Endometrial microvascular endothelial cells (primary cell): ENCODE results near the gene PYGM. TPM values are rescaled to one million over a fixed set of nuclear protein-coding genes. Genes with fewer than 3 reads are reported as not detected.

ENCODE experiments used
- in situ Hi-C: cut with HindIII; loops from 2 replicates; pipeline ENCODE4 v1.10.0; 2017; ENCODE audit warnings: low sequenced_read_pairs, low pct_unique_long_range_greater_than_20kb; ENCODE audit errors: inconsistent ontology term
- total RNA-seq: library from RNA; depleted of rRNA; stranded (reverse); fragments of >200 nt; gene quantifications from one replicate; pipeline ENCODE4 v1.2.3, GENCODE V29; 2015; ENCODE audit errors: inconsistent ontology term

PYGM gene
- total RNA-seq, 1 donor from 2014 or later: not detected

DNA sequence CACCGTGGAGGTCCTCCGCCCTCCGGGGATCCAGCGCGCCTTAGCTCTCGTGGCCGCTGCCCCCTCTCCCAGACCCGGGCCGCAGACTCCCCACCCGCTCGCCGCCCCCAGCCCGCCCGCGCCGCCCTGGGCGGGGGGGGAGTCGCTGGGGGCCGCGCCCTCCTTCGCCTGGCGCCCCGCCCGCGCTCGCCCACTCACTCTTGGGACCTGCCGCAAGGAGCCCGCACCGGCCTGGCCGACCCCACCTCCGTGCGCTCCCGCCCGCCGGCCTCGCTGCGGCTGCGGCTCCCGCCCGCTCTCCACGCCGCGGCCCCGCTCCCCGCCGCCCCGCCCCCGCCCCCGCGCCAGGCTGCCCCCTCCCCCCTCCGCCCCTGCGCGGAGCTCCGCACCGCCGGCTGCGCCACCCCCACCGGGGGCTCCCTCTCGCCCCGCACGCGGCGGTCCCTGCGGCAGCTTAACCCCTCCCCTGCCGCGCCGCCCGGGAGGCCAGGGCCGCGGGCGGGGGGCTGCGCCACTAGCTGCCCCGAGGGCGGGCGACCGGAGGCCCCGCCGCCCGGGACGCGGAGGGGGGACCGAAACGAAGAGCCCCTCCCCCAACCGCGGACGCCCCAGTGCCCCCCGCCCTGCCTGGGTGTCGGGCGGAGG is 15.1 kb downstream of the PYGM start:
- in situ Hi-C loops: no loop called here

DNA sequence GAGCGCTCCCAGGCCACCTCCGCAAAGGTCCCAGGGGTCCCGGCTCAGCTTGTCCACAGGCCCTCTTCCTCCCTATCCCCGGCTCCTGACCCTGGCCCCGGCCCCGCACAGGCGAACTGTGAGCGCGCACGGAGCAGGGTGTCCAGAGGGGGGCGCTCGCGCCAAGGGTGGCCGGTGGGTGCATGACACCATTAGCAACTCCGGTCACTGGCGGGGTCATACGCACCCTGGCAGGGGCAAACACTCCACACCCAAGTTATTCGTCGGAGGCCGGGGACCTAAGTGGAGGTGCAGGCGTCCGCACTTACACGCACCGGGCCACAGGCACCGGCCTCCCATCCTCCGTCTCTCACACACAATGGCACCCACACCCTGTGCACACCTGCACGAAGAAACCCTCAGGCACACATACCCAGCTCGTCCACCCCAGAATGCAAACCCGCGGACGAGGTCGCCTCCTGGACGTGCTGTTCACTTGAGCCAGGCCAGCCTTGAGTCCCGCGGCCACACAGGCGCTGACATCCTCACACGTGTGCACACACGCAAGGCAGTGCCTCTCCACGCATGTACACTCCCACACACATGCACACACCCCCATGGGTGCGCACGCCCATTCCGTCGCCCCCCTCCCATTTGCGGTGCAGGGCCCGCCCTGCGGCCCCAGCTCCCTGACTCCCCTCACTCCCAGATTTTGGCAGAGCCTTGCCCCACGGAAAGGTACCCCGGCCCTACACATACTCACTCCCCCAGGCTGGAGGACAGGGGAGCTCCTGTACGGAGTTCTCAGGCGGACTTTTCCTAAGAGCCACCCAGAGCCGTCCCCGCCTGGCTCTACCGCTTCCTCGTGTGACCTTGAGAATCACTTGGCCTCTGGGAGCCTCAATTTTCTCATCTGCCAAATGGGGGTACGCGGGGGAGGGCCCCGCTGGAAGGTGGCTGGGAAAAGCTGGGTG is 15.9 kb downstream of the PYGM start, which contains the start of gene RASGRP2:
Gene RASGRP2 (minus strand): TSS at position 552 of the 953 bp plus-strand sequence. CDS start 1,276 bp downstream, outside the sequence.
- in situ Hi-C loops: no loop called here

DNA sequence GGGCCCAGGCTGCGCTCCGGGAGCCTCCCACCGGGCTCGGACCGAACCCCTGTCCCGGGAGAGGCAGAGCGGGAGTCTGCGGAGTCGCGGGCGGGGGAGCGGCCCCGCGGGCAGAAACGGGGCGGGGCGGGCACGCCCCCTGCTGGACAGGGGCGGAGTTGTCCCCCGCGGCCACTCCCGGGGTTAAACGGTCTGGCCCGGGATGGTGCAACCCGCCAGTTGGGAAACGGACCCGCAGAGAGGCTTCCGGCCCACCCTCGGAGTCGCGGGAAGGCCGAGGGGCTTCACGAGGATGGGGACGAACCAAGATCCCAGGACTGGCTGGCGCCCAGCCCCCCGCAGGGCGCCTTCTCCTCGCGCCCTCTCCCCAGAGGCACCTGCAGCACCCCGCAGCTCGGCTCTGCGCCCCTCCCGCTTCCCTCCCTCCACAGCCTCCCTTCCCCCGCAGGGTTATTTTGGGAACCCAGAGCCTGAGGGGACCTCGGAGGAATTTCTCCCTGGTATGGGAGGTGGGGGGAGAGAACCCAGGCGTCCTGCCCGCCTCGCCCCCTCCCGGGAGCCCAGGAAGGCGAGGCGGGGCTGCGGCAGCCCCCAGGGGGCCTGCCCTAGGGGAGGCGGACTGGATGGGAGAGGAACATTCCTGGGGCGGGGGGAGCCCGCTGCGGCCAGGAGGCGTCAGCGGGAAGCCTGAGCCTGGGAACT is 16.7 kb downstream of the PYGM start:
- in situ Hi-C loops: no loop called here

DNA sequence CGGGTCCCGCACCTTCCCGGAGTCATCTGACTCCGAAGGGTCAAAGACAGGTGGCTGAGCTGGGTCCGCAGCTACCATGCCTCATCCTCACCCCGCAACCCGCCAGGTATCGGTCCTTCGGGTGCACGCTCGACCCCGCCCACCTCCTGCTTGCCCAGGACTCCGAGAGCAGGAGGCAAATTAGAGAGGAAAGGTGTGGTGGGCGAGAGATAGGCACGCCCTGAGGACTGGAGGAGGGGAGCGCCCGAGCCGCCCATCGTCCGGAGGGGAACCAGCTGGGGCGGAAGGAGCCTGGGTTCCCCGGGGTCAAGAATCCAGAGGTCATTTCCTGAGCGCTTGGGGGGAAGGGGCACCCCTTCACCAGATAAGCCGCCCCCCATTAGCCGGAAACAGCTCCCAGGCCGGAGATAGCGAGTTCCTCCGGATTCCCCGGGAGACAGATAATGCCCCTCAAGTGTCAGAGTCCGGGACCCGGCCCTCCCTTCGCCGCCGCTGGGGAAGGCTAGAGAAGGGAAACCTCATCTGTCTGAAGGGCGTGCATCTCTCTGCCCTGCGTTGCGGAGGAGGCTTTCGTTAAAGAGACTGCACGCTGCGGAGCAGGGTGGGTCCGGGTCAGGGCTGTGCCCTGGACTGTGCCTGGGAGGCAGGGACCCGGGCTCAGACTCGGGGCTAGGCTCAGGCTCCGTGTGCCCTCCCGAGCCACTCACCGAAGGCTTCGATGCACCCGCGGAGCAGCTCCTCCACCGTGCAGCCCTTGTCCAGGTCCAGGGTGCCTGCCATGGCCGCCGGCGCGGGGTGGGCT is 17.5 kb downstream of the PYGM start:
- in situ Hi-C loops: no loop called here

DNA sequence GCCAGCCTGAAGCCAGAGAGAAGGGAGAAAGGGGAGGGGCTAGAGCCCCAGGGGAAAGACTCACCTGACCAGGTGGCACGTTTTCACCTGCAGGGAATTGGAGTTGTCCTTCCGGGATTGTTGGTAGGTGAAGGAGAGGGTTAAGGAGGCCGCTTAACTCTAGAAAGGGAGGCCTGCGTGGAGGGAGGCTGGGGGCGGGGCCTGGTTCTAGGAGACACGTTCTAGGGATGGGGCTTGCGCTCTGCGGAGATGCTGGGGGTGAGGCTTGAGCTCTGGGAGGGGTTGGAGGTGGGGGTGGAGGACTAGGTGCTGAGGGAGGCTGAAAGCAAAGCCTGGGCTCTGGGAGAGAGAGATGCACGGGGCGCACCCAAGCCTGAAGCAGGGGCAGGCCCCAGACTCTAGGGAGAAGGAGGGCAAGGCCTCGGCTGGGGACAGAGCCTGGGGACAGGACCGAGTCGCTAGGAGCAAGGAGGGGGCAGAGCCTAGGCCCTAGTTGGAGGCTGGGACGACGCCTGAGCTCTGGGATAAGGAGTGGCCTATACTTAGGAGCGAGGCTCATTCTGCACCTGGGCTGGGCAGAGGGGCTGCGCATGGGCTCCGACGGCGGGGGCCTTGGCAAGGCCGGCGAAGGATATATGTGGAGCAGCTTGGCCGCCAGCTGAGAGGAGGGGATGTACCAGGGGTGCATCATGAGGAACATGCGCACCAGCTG is 18.2 kb downstream of the PYGM start:
- in situ Hi-C loops: no loop called here

DNA sequence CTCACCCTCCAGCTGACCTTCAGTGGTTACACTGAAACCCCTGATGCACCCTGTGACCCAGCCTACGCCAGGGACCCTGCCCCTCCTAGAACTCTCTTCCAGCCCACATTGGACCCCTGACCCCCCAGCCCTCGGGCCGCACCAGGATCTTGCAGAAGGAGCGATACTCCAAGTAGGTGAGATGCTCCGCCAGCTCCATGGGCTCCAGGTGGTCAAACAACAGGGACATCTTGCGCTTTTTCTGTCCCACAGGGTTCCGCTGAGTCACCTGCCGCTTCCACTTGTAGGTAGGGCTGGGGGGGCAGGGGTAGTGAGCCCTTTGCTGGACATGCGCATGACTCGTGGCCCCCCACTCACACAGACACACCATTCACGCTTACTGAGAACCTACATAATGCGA is 19.9 kb downstream of the PYGM start:
- in situ Hi-C loops: no loop called here

DNA sequence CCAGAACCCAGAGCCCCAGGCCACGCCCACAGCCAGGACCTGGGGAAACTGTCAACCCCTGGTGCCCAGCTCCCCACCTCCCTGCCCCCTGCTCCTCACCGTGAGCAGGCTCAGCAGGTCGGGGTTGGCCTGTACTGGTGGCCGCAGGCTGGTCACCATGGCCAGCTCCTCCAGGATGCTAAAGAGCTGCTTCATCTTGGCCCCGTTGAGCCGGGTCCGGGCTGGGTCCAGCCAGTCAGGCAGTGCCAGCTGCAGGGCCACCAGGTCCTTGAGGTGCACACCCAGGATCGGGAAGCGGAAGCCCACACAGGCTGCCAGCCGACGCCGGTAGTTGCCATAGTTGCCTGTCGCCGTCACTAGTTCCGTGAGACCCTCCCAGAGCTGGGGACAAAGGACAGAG is 23.1 kb downstream of the PYGM start:
- in situ Hi-C loops: no loop called here

DNA sequence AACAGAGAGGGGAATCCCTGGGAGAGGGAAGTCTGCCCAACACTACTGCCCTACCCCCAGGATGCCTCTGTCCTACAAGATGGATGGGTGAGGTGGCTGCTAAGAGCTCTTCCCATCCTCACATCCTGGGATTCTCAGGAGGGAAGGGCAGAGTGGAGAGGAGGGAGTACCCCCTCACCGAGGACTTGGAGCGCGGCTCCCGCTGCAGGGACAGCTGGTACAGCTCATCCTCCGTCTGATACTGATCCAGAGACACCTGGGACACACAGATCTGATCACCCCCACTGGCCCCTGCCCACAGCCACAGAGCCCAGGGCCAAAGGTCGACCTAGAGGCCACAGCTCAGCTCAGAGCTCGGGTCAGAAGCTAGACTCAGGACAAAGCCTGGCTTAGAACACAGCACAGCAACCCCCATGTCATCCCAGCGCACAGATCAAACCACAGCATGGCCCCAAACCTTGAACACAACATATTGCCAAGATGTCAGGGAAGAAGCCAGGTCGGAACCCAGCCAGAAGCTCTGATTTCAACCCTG is 24.0 kb downstream of the PYGM start:
- in situ Hi-C loops: no loop called here

DNA sequence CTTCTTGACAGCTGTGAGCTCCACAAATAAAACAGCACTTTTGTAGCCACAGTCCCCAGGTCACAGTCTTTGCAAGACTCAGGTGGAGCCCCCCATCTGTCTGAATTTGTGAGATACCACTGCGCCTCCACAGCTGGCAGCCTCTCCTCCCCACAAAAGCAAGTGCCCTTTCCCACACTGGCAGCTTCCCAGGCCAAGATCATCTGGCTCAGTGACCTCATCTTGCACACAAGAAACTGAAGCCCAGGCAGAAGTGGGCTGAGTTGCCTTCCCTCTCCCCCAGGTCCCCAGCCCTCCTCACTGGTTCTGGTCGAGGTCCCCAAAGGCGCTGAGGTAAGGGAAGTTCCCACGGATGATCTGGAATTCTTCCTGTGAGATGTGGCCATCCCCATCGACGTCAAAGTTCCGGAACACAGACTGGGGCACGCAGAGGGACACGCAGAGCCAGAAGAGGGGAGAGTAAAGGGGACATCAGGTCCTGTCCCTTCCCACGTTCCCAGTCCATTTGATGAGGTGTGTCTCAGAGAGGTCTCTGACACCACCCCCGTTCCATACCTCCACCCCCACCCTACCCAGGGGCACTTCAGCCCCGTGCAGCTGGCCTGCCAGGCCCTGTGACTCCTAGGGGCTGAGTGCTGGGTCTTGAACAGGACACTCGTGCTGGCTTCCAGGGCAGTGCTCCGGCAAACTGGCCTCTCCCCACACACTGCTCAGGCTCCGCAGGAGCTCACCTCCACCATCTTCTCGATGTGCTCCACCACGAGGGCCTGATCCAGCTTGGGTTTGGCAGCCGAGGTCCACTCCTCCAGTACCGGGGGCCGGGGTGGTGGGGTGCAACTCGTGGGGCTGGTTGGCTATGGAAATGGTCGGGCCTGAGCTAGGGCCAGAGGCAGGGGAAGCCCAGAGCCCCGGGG is 24.7 kb downstream of the PYGM start:
- in situ Hi-C loops: no loop called here

DNA sequence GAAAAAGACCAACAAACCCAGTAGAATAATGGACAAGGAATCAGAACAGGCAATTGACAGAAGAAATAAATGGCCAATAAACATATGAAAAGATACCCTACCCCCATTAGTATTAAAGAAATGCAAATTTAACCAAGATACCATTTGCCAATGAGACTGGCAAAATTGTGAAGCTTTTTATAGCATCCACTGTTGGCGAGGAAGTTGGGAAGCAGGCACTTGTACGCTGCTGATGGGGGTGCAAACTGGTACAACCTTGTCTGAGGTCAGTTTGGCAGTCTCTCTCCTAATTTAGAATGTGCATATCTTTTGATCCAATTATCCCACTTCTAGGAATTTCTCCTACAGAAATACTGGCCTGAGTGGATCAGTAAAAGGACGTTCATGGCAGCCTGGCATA is 28.2 kb downstream of the PYGM start:
- in situ Hi-C loops: no loop called here

DNA sequence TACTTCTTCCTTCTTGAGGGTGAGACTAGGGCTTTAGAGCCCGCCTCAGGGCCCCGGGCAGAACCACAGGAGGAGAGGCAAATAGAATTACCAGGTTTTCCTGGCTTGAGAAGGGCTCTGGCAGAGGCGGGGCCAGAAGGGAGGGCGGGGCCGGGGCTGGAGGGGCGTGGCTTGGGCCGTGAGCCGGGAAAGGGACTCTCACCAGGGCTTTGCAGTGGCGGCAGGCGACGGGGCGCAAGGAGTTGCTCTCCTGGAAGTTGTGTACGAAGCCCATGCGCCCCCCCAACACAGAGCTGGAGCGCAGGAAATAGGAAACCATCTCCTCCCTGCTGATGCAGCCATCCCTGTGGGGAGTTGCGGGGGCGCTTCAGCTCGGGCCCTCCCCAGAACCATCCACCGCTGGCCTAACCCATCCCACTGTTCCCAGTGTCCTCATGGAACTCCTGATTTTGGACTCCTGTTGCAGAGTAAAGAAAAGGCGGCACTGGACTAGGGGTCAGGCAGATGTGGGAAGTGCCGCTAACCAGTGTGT is 29.9 kb downstream of the PYGM start:
- in situ Hi-C loops: no loop called here

DNA sequence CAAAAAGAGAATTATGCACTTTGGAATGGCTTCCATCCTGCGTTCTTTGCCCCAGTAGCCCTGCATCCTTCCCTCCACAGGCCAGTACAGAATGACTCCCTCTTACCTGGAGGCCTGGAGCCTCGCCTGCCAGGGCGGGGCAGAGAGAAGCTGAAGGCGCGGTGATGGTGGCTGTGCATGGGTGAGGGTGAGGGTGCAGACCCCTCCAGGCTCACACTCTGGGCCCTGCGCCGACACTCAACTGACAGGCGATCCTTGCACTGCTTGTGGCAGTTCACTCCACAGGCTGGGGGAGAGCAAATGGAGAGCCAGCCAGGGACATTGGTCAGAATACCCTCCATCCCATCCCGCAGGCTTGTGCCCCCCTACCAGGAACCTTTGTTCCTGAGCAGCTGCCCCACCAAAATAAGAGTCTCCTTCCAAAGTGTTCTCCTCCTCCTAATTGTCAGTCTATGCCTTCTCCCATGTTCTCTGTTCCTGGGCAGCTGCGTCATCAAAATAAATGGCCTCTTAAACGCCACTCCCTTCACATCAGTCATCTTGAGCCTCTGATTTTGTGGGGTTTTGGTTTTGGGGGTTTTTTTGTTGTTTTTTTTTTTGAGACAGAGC is 30.9 kb downstream of the PYGM start:
- in situ Hi-C loops: no loop called here

DNA sequence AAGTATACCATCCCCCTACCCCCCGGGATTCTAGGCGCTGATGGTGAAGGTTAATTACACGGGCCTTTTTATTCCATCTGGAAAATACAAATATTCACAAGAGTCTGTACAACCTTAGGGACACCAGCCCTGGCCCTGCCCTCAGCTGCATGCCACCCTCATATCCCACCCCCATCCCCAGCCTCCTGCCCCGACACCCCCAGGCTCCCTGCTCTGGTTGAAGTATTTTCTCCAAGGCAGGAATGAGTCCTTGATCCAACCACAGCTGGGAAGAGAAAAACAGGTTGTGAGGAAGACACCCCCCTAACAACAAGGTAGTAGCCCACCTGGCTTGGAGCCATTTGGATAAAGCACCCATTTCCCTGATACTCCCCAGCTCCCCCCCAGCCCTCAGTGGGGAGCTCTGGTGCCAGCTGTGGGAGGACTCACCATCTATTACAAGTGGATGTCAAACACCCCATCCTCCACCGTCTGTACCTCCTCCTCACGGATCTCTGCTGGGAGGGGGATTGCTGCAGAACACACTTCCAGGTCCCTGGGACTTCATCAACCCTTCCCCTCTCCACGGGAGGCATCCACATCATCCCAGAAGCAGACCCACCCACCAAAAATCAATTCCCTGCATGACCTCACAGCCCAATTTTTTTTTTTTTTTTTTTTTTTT is 32.8 kb downstream of the PYGM start:
- in situ Hi-C loops: no loop called here

DNA sequence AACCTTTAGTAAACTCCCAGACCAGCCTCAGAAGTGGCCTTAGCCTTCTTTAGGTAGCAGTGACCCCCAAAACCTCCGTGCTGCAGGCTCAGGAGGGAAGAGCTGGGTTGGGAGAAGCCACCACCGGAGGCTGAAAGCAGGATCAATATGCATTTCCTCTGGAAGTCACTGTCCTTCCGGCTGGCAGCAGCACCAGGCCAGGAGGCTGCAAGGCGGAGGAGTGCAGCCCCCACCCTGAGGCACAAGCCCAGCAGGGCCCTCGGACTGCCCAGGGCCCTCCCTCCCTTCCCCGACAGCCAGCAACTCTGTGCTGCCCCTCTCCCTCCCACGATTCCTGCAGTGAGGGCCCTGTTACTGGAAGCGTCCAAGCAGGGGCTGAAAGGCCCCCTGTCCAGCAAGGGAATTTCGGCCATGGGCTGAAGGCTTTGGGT is 33.5 kb downstream of the PYGM start:
- in situ Hi-C loops: no loop called here

DNA sequence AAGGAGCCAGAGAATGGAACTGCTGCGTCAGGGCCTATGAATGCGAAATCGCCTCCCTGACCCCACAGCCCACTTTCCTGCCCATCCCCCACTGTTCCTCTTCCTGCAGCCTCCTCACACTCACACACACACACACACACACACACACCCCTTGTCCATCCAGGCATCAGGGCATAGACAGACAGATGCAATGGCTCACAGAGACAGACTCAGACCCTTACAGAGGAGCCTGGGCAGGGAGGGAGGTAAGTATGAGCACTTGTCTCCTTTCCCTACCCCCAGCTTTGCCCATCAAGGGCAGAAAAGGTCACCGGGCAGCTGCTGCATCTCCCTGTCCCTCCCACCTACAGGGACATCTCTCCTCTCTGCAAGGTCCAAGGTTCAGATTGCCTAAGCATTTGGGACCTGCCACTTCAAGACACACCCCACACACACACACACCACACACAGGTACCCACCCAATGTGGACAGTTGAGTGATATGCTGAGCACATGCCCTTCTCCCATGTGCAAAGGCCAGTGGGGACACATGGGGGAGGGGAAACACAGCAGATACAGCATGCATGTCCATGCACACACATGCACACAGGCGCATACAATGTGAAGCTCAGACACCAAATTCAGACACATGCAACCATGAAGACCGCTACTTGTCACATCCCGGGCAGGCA is 34.8 kb downstream of the PYGM start:
- in situ Hi-C loops: no loop called here
